H9 (cell line): Measurements from ENCODE around the gene ZBTB6. TPM values are rescaled to one million over a fixed set of nuclear protein-coding genes. Genes with fewer than 3 reads are reported as not detected.

Experiments
- DNase-seq: peaks from one replicate; pipeline ENCODE4 v3.0.0-alpha.2; 2017
- H2AFZ ChIP-seq: one replicate; pipeline ENCODE4 v1.6.1; 2013; ENCODE audit warnings: mild to moderate bottlenecking, low read length, control low read depth, moderate library complexity
- H2AK5ac ChIP-seq: 2 replicates; pipeline ENCODE4 v1.6.1; 2013; ENCODE audit warnings: low read length, control low read depth, mixed read lengths; ENCODE audit not compliant: insufficient read length
- H2BK120ac ChIP-seq: one replicate; pipeline ENCODE4 v1.6.1; 2013; ENCODE audit warnings: low read depth, mild to moderate bottlenecking, low read length, control low read depth, inconsistent platforms; ENCODE audit not compliant: poor library complexity, severe bottlenecking
- H2BK12ac ChIP-seq: 2 replicates; pipeline ENCODE4 v1.6.1; 2013; ENCODE audit warnings: low read length, control low read depth, mixed read lengths, low read depth; ENCODE audit not compliant: insufficient read length
- H2BK15ac ChIP-seq: 2 replicates; pipeline ENCODE4 v1.6.1; 2013; ENCODE audit warnings: low read depth, low read length, control low read depth
- H2BK20ac ChIP-seq: one replicate; pipeline ENCODE4 v1.6.1; 2013; ENCODE audit warnings: low read depth, mild to moderate bottlenecking, low read length, control low read depth, inconsistent platforms; ENCODE audit not compliant: poor library complexity, severe bottlenecking
- H2BK5ac ChIP-seq: 2 replicates; pipeline ENCODE4 v1.6.1; 2013; ENCODE audit warnings: low read length, control low read depth, mixed read lengths; ENCODE audit not compliant: insufficient read length
- H3K14ac ChIP-seq: 2 replicates; pipeline ENCODE4 v1.6.1; 2013; ENCODE audit warnings: low read length, control low read depth; ENCODE audit not compliant: insufficient read depth
- H3K18ac ChIP-seq: 2 replicates; pipeline ENCODE4 v1.6.1; 2013; ENCODE audit warnings: low read depth, mild to moderate bottlenecking, mixed read lengths, low read length, control low read depth; ENCODE audit not compliant: insufficient read length
- H3K23ac ChIP-seq: 2 replicates; pipeline ENCODE4 v1.6.1; 2013; ENCODE audit warnings: low read length, control low read depth, mixed read lengths, low read depth; ENCODE audit not compliant: insufficient read length
- H3K23me2 ChIP-seq: 2 replicates; pipeline ENCODE4 v1.6.1; 2013; ENCODE audit warnings: low read depth, mild to moderate bottlenecking, mixed read lengths, low read length, control low read depth; ENCODE audit not compliant: insufficient read length, poor library complexity, severe bottlenecking
- H3K27ac ChIP-seq: 2 replicates; pipeline ENCODE4 v1.5.1; 2013; ENCODE audit warnings: low read length, control low read depth, mixed read lengths, low read depth; ENCODE audit not compliant: insufficient read length
- H3K27me3 ChIP-seq: 2 replicates; pipeline ENCODE4 v1.6.1; 2013; ENCODE audit warnings: low read length, control low read depth, inconsistent platforms; ENCODE audit not compliant: insufficient read depth
- H3K4ac ChIP-seq: 2 replicates; pipeline ENCODE4 v1.6.1; 2013; ENCODE audit warnings: low read depth, mild to moderate bottlenecking, control low read depth, inconsistent platforms, low read length, moderate library complexity
- H3K4me1 ChIP-seq: 2 replicates; pipeline ENCODE4 v1.6.1; 2013; ENCODE audit warnings: low read length, control low read depth, inconsistent platforms; ENCODE audit not compliant: insufficient read depth
- H3K4me2 ChIP-seq: 2 replicates; pipeline ENCODE4 v1.6.1; 2013; ENCODE audit warnings: low read length, control low read depth, mixed read lengths; ENCODE audit not compliant: insufficient read length, insufficient read depth
- H3K56ac ChIP-seq: 2 replicates; pipeline ENCODE4 v1.6.1; 2013; ENCODE audit warnings: low read depth, mild to moderate bottlenecking, mixed read lengths, low read length, control low read depth; ENCODE audit not compliant: insufficient read length
- H3K79me1 ChIP-seq: 2 replicates; pipeline ENCODE4 v1.6.1; 2013; ENCODE audit warnings: low read depth, mild to moderate bottlenecking, moderate library complexity, low read length, control low read depth, inconsistent platforms; ENCODE audit not compliant: insufficient read depth, poor library complexity, severe bottlenecking
- H3K79me2 ChIP-seq: 2 replicates; pipeline ENCODE4 v1.6.1; 2013; ENCODE audit warnings: low read length, control low read depth, inconsistent platforms; ENCODE audit not compliant: insufficient read depth
- H3K9ac ChIP-seq: 2 replicates; pipeline ENCODE4 v1.6.1; 2013; ENCODE audit warnings: low read length, control low read depth, mixed read lengths; ENCODE audit not compliant: insufficient read length; ENCODE audit errors: extremely low read depth
- H3K9me3 ChIP-seq: one replicate; pipeline ENCODE4 v1.6.1; 2013; ENCODE audit warnings: low read depth, low read length, inconsistent platforms; ENCODE audit not compliant: control insufficient read depth
- H3T11ph ChIP-seq: one replicate; pipeline ENCODE4 v1.6.1; 2013; ENCODE audit warnings: mild to moderate bottlenecking, low read length, control low read depth, inconsistent platforms
- H4K20me1 ChIP-seq: one replicate; pipeline ENCODE4 v1.6.1; 2013; ENCODE audit not compliant: control insufficient read depth, insufficient read length, insufficient read depth
- H4K5ac ChIP-seq: 2 replicates; pipeline ENCODE4 v1.6.1; 2013; ENCODE audit warnings: low read depth, mild to moderate bottlenecking, mixed read lengths, low read length, control low read depth; ENCODE audit not compliant: insufficient read length
- H4K8ac ChIP-seq: replicated peaks from 2 replicates; pipeline ENCODE4 v1.6.1; 2013; ENCODE audit warnings: low read length, control low read depth, mixed read lengths, low read depth; ENCODE audit not compliant: insufficient read length
- H4K91ac ChIP-seq: 2 replicates; pipeline ENCODE4 v1.6.1; 2013; ENCODE audit warnings: low read depth, mild to moderate bottlenecking, moderate library complexity, mixed read lengths, low read length, control low read depth; ENCODE audit not compliant: insufficient read length
- H3K27ac Mint-ChIP-seq, 3 experiments: 2 replicates in 2 of 3; 3 replicates in 1 of 3; pipeline ENCODE4 v1.8.0; 2020 to 2021; ENCODE audit warnings: mixed read lengths in 3 of 3, mild to moderate bottlenecking in 1 of 3, moderate library complexity in 1 of 3
- H3K27me3 Mint-ChIP-seq: 2 replicates; pipeline ENCODE4 v1.8.0; 2021; ENCODE audit warnings: low read depth, mild to moderate bottlenecking, moderate library complexity, mixed read lengths
- H3K36me3 Mint-ChIP-seq, 3 experiments: 2 replicates in 2 of 3; 3 replicates in 1 of 3; pipeline ENCODE4 v1.8.0; 2020 to 2021; ENCODE audit warnings: low read depth in 3 of 3, mixed read lengths in 3 of 3; ENCODE audit not compliant: insufficient read depth in 1 of 3
- H3K4me1 Mint-ChIP-seq, 2 experiments: 2 replicates each; pipeline ENCODE4 v1.8.0; 2020; ENCODE audit warnings: mixed read lengths in 2 of 2
- H3K4me3 Mint-ChIP-seq, 2 experiments: 2 replicates in 1 of 2; 3 replicates in 1 of 2; pipeline ENCODE4 v1.8.0; 2020 to 2021; ENCODE audit warnings: mild to moderate bottlenecking in 2 of 2, mixed read lengths in 2 of 2, moderate library complexity in 1 of 2
- H3K9me3 Mint-ChIP-seq, 2 experiments: 2 replicates in 1 of 2; 3 replicates in 1 of 2; pipeline ENCODE4 v1.8.0; 2020; ENCODE audit warnings: mild to moderate bottlenecking in 2 of 2, mixed read lengths in 2 of 2, moderate library complexity in 1 of 2
- WGBS: extraction: QIAGEN DNeasy Blood & Tissue Kit; methylation state at CpG from one replicate; pipeline ENCODE4 v1.1.7; 2013; ENCODE audit warnings: missing lambda C conversion rate, low lambda C conversion rate, mixed read lengths; ENCODE audit not compliant: insufficient read length; ENCODE audit errors: extremely low coverage; 5-methylcytosine and 5-hydroxymethylcytosine counted together
- total RNA-seq: library from RNA; stranded (reverse); gene quantifications from 2 replicates; pipeline ENCODE4 v1.2.1, GENCODE V29; 2021
- TF ChIP-seq, protein P1 (sequence below): fragments of 200-600 bp; sonication (generic); conservative IDR thresholded peaks from 3 replicates; pipeline ENCODE4 v1.8.0; 2021; ENCODE audit warnings: antibody characterized with exemption, mild to moderate bottlenecking

ZBTB6 gene
- total RNA-seq, 1 experiment from 2014 or later, result 10.2 TPM

DNA sequence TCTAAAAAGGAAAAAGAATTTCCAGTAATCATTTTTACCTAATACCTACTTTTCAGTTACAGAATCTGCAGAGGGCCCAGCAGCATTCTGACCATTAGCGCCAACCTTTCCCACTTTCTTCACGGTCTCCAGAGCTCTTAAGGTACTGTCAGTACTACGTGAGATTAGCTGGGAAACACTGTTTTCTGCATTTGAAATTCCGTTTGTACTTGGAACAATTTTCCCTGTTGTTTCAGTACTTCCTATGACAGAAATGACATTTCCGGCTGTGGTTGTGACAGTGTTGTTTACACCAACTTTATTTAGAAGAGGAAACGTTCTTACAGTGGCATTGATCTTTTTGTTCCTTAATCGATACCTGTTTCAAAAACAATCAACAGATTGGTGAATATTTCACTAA is 47.8 kb downstream of the ZBTB6 start:
- no peaks in the 10 kb centered on the region for H3K27me3 Mint-ChIP-seq
- H2AFZ ChIP-seq, result no peak overlapping the region
- H3K79me1 ChIP-seq, result no peaks in the 10 kb centered on the region
- no peak overlapping the region for H2BK15ac ChIP-seq
- H3K79me2 ChIP-seq, result no peaks in the 10 kb centered on the region
- no peaks in the 10 kb centered on the region for H3K27me3 ChIP-seq
- no peak overlapping the region for H4K5ac ChIP-seq
- no CpG with 5 or more reads among the region's 7 CpGs for WGBS
- TF ChIP-seq, protein P1, sequence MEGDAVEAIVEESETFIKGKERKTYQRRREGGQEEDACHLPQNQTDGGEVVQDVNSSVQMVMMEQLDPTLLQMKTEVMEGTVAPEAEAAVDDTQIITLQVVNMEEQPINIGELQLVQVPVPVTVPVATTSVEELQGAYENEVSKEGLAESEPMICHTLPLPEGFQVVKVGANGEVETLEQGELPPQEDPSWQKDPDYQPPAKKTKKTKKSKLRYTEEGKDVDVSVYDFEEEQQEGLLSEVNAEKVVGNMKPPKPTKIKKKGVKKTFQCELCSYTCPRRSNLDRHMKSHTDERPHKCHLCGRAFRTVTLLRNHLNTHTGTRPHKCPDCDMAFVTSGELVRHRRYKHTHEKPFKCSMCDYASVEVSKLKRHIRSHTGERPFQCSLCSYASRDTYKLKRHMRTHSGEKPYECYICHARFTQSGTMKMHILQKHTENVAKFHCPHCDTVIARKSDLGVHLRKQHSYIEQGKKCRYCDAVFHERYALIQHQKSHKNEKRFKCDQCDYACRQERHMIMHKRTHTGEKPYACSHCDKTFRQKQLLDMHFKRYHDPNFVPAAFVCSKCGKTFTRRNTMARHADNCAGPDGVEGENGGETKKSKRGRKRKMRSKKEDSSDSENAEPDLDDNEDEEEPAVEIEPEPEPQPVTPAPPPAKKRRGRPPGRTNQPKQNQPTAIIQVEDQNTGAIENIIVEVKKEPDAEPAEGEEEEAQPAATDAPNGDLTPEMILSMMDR, result no peak
- no peak overlapping the region for H2AK5ac ChIP-seq
- H3K56ac ChIP-seq, result no peak overlapping the region
- H3K4me2 ChIP-seq, result no peak overlapping the region
- no peak overlapping the region for H3K23ac ChIP-seq
- no peaks in the 10 kb centered on the region for H3K4me1 ChIP-seq
- H3K9me3 Mint-ChIP-seq, result peaks cover 2 to 9% of the 10 kb centered on the region in 2 experiments; a peak in 3 of 5 replicates
- no peak overlapping the region for H3K27ac Mint-ChIP-seq
- H3K4ac ChIP-seq, result no peak overlapping the region
- no peak overlapping the region for H2BK12ac ChIP-seq
- H2BK5ac ChIP-seq, result no peak overlapping the region
- no peaks in the 10 kb centered on the region for H4K20me1 ChIP-seq
- H3K4me1 Mint-ChIP-seq, result no peaks in the 10 kb centered on the region
- no peak overlapping the region for H3K14ac ChIP-seq
- H3K4me3 Mint-ChIP-seq, result no peak overlapping the region
- H3K9ac ChIP-seq, result no peak overlapping the region
- no peak overlapping the region for H3K18ac ChIP-seq
- H2BK20ac ChIP-seq, result no peak overlapping the region
- no peak overlapping the region for H4K91ac ChIP-seq
- H3K23me2 ChIP-seq, result no peaks in the 10 kb centered on the region
- H2BK120ac ChIP-seq, result no peak overlapping the region
- no peak for DNase-seq
- peaks cover 40 to 61% (median 57%) of the 10 kb centered on the region in 3 experiments for H3K36me3 Mint-ChIP-seq
- no peak overlapping the region for H3K27ac ChIP-seq
- H3K9me3 ChIP-seq, result no peaks in the 10 kb centered on the region
- H4K8ac ChIP-seq, result no peak overlapping the region
- H3T11ph ChIP-seq, result no peak overlapping the region
